GM21423 (cell line): ENCODE measurements around the gene PHKA1.
"Not testable (repeated sequence)": the region's sequence is repeated elsewhere in the genome, so short reads cannot be mapped to it uniquely, and the experiment has no call there.

Experiments used
- ATAC-seq: cut with Tn5 transposase; IDR thresholded peaks from one replicate; pipeline ENCODE4 v1.9.1; 2021; ENCODE audit warnings: mild to moderate bottlenecking, moderate library complexity; ENCODE audit not compliant: unreplicated experiment

The PHKA1 gene

GRCh38 chrX:72573158-72573511 is 141.0 kb downstream of the PHKA1 start:
- no peak for ATAC-seq

- peak; percentile 98 for ATAC-seq
These were observed 141.6 kb downstream of the PHKA1 start, which contains the start of gene HDAC8 for GRCh38 chrX:72572248-72573157. TSS of gene HDAC8 (minus strand) at chrX:72572843. CDS start at chrX:72572761, 82 bp downstream.

GRCh38 chrX:72569786-72570185 is 144.3 kb downstream of the PHKA1 start:
- ATAC-seq = no peak

- ATAC-seq = no peak
These were observed 145.6 kb downstream of the PHKA1 start for GRCh38 chrX:72568406-72569092.

- no peak for ATAC-seq
These were observed 147.7 kb downstream of the PHKA1 start for GRCh38 chrX:72566448-72566847.

- not testable (repeated sequence) for ATAC-seq
These were observed 154.5 kb downstream of the PHKA1 start for GRCh38 chrX:72559655-72560054.

GRCh38 chrX:72554448-72555140 is 159.5 kb downstream of the PHKA1 start:
- ATAC-seq = no peak

GRCh38 chrX:72552443-72552842 is 161.7 kb downstream of the PHKA1 start:
- ATAC-seq = not testable (repeated sequence)

- ATAC-seq = no peak
These were observed 168.1 kb downstream of the PHKA1 start for GRCh38 chrX:72545990-72546389.

- ATAC-seq = no peak
These were observed 173.8 kb downstream of the PHKA1 start for GRCh38 chrX:72540318-72540717.

GRCh38 chrX:72539822-72540221 is 174.3 kb downstream of the PHKA1 start:
- ATAC-seq = no peak

GRCh38 chrX:72536542-72536941 is 177.6 kb downstream of the PHKA1 start:
- no peak for ATAC-seq

- no peak for ATAC-seq
These were observed 181.7 kb downstream of the PHKA1 start for GRCh38 chrX:72532366-72532765.
